Measurements from ENCODE around the gene USP34. TPM values are rescaled to one million over a fixed set of nuclear protein-coding genes. Genes with fewer than 3 reads are reported as not detected.

Gene USP34
- total RNA-seq, 1 experiment from 2014 or later, result 76.3 TPM

GRCh38 chr2:61318553-61318952 lies 152.3 kb downstream of the USP34 start:
- H2AFZ ChIP-seq (ENCODE audit: low read depth, low read length, poor library complexity, severe bottlenecking), result no peak overlapping the region
- no peak overlapping the region for H3K27ac ChIP-seq (ENCODE audit: low read depth, low read length)
- ATAC-seq (no peak), DNase-seq (ENCODE audit: low read depth, low spot score) (no peak)
- H3K4me1 ChIP-seq (ENCODE audit: control insufficient read depth in 1 of 2, insufficient read depth in 2 of 2, low read length in 2 of 2), result no peaks in the 10 kb centered on the region
- intact Hi-C loops (cut with micrococcal nuclease), result loop anchor here (5.0 kb wide), 1 partner anchor 59 kb away; no protein-coding TSS in a partner anchor
- no peaks in the 10 kb centered on the region for H3K9me2 ChIP-seq (ENCODE audit: insufficient read depth)
- no peaks in the 10 kb centered on the region for H3K79me2 ChIP-seq (ENCODE audit: insufficient read depth, low read length)
- ChIA-PET POLR2A (no interaction called here), RAD21 (ENCODE audit: low non-redundant PET in 1 of 2, low total read pairs in 2 of 2, uncharacterized antibody in 2 of 2, unreplicated experiment in 2 of 2) (no interaction called here), CTCF (interaction anchor here (1.4 kb wide), 1 partner anchor 36 kb away, joined by 3 read pairs; no protein-coding TSS in a partner anchor)
- no peaks in the 10 kb centered on the region for H3K27me3 ChIP-seq (ENCODE audit: insufficient read depth, low read length)
- H3K4me3 ChIP-seq (replicated peaks in 1 of 2; ENCODE audit: low read depth in 1 of 2, low read length in 2 of 2), result no peak overlapping the region
- no peaks in the 10 kb centered on the region for H3K9me3 ChIP-seq (ENCODE audit: control insufficient read depth in 1 of 2, insufficient read depth in 1 of 2, low read depth in 1 of 2, low read length in 2 of 2)
- no TSS peak for BruUV-seq (replicated peaks)
- H3K4me2 ChIP-seq (ENCODE audit: low read length), result no peak overlapping the region
- no peak overlapping the region for H3K9ac ChIP-seq (ENCODE audit: low read length)
- peaks cover 4 to 18% of the 10 kb centered on the region in 2 experiments; a peak in 2 of 4 replicates for H3K36me3 ChIP-seq (ENCODE audit: control insufficient read depth in 1 of 2, insufficient read depth in 2 of 2, low read length in 2 of 2)
- TF ChIP-seq POLR2A (IDR thresholded peaks at IDR 0.05; ENCODE audit: borderline replicate concordance, extremely low read depth, insufficient read depth, insufficient read length), result no peak
- TF ChIP-seq CEBPB (IDR thresholded peaks at IDR 0.05; ENCODE audit: low read depth), result no peak
- H4K20me1 ChIP-seq (ENCODE audit: insufficient read depth), result no peaks in the 10 kb centered on the region

- Histone ChIP-seq H2AFZ (ENCODE audit: low read depth, low read length, poor library complexity, severe bottlenecking) (no peak overlapping the region), H4K20me1 (ENCODE audit: insufficient read depth) (peaks cover 4% of the 10 kb centered on the region; the same call in 1 of the 2 replicates), H3K9me2 (ENCODE audit: insufficient read depth) (no peaks in the 10 kb centered on the region), H3K79me2 (ENCODE audit: insufficient read depth, low read length) (no peaks in the 10 kb centered on the region), H3K9ac (ENCODE audit: low read length) (no peak overlapping the region), H3K27ac (ENCODE audit: low read depth, low read length) (no peak overlapping the region), H3K4me2 (ENCODE audit: low read length) (no peak overlapping the region), H3K4me1 (ENCODE audit: control insufficient read depth in 1 of 2, insufficient read depth in 2 of 2, low read length in 2 of 2) (no peaks in the 10 kb centered on the region), H3K27me3 (ENCODE audit: insufficient read depth, low read length) (no peaks in the 10 kb centered on the region), H3K4me3 (replicated peaks in 1 of 2; ENCODE audit: low read depth in 1 of 2, low read length in 2 of 2) (no peak overlapping the region), H3K36me3 (ENCODE audit: control insufficient read depth in 1 of 2, insufficient read depth in 2 of 2, low read length in 2 of 2) (peaks cover 14 to 18% of the 10 kb centered on the region in 2 experiments; a peak in 3 of 4 replicates), H3K9me3 (ENCODE audit: control insufficient read depth in 1 of 2, insufficient read depth in 1 of 2, low read depth in 1 of 2, low read length in 2 of 2) (no peaks in the 10 kb centered on the region)
- intact Hi-C loops (cut with micrococcal nuclease), result no loop called here
- BruUV-seq (replicated peaks), result no TSS peak
- POLR2A ChIA-PET, result no interaction called here
- RAD21 ChIA-PET (ENCODE audit: low non-redundant PET in 1 of 2, low total read pairs in 2 of 2, uncharacterized antibody in 2 of 2, unreplicated experiment in 2 of 2), result no interaction called here
- DNase-seq (ENCODE audit: low read depth, low spot score) (no peak), ATAC-seq (no peak)
- CTCF ChIA-PET, result no interaction called here
- TF ChIP-seq YY1 (IDR thresholded peaks at IDR 0.05; ENCODE audit: extremely low read depth, insufficient replicate concordance, low read depth, low read length) (no peak), EGR1 (IDR thresholded peaks at IDR 0.05; ENCODE audit: low read depth) (no peak), ZNF274 (IDR thresholded peaks at IDR 0.05; ENCODE audit: low read depth, low read length) (no peak), FOSL1 (IDR thresholded peaks at IDR 0.05; ENCODE audit: low read depth) (no peak), POLR2A (IDR thresholded peaks at IDR 0.05; ENCODE audit: borderline replicate concordance, extremely low read depth, insufficient read depth, insufficient read length) (no peak), SRF (IDR thresholded peaks at IDR 0.05; ENCODE audit: low read depth) (no peak), JUND (IDR thresholded peaks at IDR 0.05) (no peak), ELF1 (IDR thresholded peaks at IDR 0.05; ENCODE audit: borderline replicate concordance, low read depth) (no peak), CBX3 (IDR thresholded peaks at IDR 0.05; ENCODE audit: low read depth) (no peak), MAX (IDR thresholded peaks at IDR 0.05) (no peak), TCF7L2 (IDR thresholded peaks at IDR 0.05; ENCODE audit: borderline replicate concordance, extremely low read depth, insufficient read depth, insufficient read length) (no peak), RAD21 (IDR thresholded peaks at IDR 0.05; ENCODE audit: low read depth) (no peak), ZFX (IDR thresholded peaks at IDR 0.05) (no peak), ATF3 (IDR thresholded peaks at IDR 0.05) (no peak)
- TF ChIP-seq, protein P1, sequence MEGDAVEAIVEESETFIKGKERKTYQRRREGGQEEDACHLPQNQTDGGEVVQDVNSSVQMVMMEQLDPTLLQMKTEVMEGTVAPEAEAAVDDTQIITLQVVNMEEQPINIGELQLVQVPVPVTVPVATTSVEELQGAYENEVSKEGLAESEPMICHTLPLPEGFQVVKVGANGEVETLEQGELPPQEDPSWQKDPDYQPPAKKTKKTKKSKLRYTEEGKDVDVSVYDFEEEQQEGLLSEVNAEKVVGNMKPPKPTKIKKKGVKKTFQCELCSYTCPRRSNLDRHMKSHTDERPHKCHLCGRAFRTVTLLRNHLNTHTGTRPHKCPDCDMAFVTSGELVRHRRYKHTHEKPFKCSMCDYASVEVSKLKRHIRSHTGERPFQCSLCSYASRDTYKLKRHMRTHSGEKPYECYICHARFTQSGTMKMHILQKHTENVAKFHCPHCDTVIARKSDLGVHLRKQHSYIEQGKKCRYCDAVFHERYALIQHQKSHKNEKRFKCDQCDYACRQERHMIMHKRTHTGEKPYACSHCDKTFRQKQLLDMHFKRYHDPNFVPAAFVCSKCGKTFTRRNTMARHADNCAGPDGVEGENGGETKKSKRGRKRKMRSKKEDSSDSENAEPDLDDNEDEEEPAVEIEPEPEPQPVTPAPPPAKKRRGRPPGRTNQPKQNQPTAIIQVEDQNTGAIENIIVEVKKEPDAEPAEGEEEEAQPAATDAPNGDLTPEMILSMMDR (IDR thresholded peaks at IDR 0.05 in 2 of 3, conservative IDR thresholded peaks at IDR 0.05 in 1 of 3; ENCODE audit: borderline replicate concordance in 1 of 3, insufficient read depth in 1 of 3, low read depth in 2 of 3, low read length in 2 of 3), result no peak
- TF ChIP-seq, protein P2, sequence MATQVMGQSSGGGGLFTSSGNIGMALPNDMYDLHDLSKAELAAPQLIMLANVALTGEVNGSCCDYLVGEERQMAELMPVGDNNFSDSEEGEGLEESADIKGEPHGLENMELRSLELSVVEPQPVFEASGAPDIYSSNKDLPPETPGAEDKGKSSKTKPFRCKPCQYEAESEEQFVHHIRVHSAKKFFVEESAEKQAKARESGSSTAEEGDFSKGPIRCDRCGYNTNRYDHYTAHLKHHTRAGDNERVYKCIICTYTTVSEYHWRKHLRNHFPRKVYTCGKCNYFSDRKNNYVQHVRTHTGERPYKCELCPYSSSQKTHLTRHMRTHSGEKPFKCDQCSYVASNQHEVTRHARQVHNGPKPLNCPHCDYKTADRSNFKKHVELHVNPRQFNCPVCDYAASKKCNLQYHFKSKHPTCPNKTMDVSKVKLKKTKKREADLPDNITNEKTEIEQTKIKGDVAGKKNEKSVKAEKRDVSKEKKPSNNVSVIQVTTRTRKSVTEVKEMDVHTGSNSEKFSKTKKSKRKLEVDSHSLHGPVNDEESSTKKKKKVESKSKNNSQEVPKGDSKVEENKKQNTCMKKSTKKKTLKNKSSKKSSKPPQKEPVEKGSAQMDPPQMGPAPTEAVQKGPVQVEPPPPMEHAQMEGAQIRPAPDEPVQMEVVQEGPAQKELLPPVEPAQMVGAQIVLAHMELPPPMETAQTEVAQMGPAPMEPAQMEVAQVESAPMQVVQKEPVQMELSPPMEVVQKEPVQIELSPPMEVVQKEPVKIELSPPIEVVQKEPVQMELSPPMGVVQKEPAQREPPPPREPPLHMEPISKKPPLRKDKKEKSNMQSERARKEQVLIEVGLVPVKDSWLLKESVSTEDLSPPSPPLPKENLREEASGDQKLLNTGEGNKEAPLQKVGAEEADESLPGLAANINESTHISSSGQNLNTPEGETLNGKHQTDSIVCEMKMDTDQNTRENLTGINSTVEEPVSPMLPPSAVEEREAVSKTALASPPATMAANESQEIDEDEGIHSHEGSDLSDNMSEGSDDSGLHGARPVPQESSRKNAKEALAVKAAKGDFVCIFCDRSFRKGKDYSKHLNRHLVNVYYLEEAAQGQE (IDR thresholded peaks at IDR 0.05; ENCODE audit: low read depth), result no peak
Measured at GRCh38 chr2:61295981-61296380, 174.9 kb downstream of the USP34 start.

Data from HCT116 (cell line).